Kidney (tissue), 14 donors: Measurements from ENCODE around the gene FBXO7. TPM values are rescaled to one million over a fixed set of nuclear protein-coding genes. Genes with fewer than 3 reads are reported as not detected.

Experiments used
- DNase-seq, 5 donors: peaks; one replicate each; pipeline ENCODE4 v3.0.0-alpha.2; 2013 to 2020
- FAIRE-seq: peaks from 2 replicates; lab custom pipeline; 2012; peaks lifted over from hg19 to GRCh38; lab: Jason Lieb, UNC
- H3K27ac ChIP-seq, 2 donors: one replicate each; pipeline ENCODE4 v1.7.0; 2013; ENCODE audit warnings: low read depth in 2 of 2, low read length in 2 of 2, inconsistent platforms in 1 of 2
- H3K27me3 ChIP-seq: one replicate; pipeline ENCODE4 v1.7.1; 2013; ENCODE audit warnings: low read length, inconsistent platforms; ENCODE audit not compliant: control insufficient read depth, insufficient read depth
- H3K36me3 ChIP-seq, 3 donors: one replicate each; pipeline versions ENCODE4 v1.7.0 to v1.7.1; 2013; ENCODE audit warnings: low read length in 3 of 3, control low read depth in 1 of 3, inconsistent platforms in 1 of 3; ENCODE audit not compliant: insufficient read depth in 3 of 3, control insufficient read depth in 2 of 3
- H3K4me1 ChIP-seq, 3 donors: one replicate each; pipeline versions ENCODE4 v1.7.0 to v1.7.1; 2013; ENCODE audit warnings: low read length in 3 of 3, inconsistent platforms in 1 of 3, low read depth in 1 of 3; ENCODE audit not compliant: control insufficient read depth in 2 of 3, insufficient read depth in 2 of 3
- H3K4me3 ChIP-seq, 3 donors: one replicate each; pipeline versions ENCODE4 v1.7.0 to v1.8.1; 2013; ENCODE audit warnings: low read length in 3 of 3, control low read depth in 1 of 3, inconsistent platforms in 1 of 3
- H3K9ac ChIP-seq, 3 donors: one replicate each; pipeline versions ENCODE4 v1.7.0 to v1.7.1; 2013; ENCODE audit warnings: low read length in 3 of 3, control low read depth in 1 of 3, inconsistent platforms in 1 of 3
- H3K9me3 ChIP-seq, 3 donors: one replicate each; pipeline versions ENCODE4 v1.7.0 to v1.7.1; 2013; ENCODE audit warnings: low read length in 3 of 3, control low read depth in 1 of 3, inconsistent platforms in 1 of 3; ENCODE audit not compliant: control insufficient read depth in 2 of 3, insufficient read depth in 1 of 3
- intact Hi-C: fragments of 100-400 bp; cut with DNase I; formaldehyde crosslinking; loops from one replicate; pipeline ENCODE4 v1.11.1; 2022
- polyA plus RNA-seq: library from polyadenylated mRNA; stranded (reverse); fragments of 350-450 nt; fragmentation: Illumina TruSeq; extraction: RNeasy Lipid Tissue Mini Kit (QIAGEN cat#74804); gene quantifications from one replicate; pipeline ENCODE4 v1.2.3, GENCODE V29; 2014; ENCODE audit warnings: low read depth, low replicate concordance; ENCODE audit not compliant: insufficient read depth
- total RNA-seq: library from RNA; stranded (reverse); fragmentation: NEBNext Ultra II Directional; extraction: Animal tissue kit (Norgen Biotek cat#: 25700); gene quantifications from one replicate; pipeline ENCODE4 v1.2.1, GENCODE V29; 2021
- TF ChIP-seq, protein P1 (sequence below): IDR thresholded peaks from 3 replicates; pipeline ENCODE4 v1.5.1; 2012; ENCODE audit warnings: mild to moderate bottlenecking, moderate library complexity, borderline replicate concordance; ENCODE audit not compliant: insufficient read depth; ENCODE audit errors: extremely low read depth
- donor health status: control.
- donor health status: control.
- donor health status: control.
- donor health status: control.
- donor health status: control.
- donor health status: DM: yes; HTN: yes; CAD: no.
- donor health status: Normal renal cell carcinoma (clear cell type).

Gene FBXO7
- total and polyA plus RNA-seq, 2 donors from 2014 or later, result 91.0 to 131 TPM

DNA sequence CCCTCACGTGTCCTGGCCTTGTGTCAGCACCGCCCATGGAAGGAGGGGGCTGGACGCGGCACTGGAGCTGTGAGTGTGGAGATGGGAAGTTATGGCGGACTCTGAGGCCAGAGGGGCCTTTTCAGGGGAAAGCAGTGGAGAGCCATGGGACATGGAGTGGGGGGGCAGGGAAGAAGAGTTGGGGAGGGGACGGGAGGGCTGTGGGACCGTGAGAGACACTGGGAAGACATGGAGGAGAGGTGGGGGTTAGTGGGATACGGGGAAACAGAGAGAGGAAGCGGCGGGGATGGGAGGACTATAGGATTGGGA is 58.2 kb downstream of the FBXO7 start:
- Histone ChIP-seq H3K4me1 (peaks cover 0 to 36% (median 23%) of the 10 kb centered on the region in 3 donors), H3K36me3 (no peaks in the 10 kb centered on the region), H3K27ac (peak overlapping the region; percentile 72 to 89), H3K27me3 (no peaks in the 10 kb centered on the region), H3K9me3 (no peaks in the 10 kb centered on the region), H3K4me3 (no peak overlapping the region), H3K9ac (peak overlapping the region in 1 of 3 donors; percentile 44)
- FAIRE-seq (no peak), DNase-seq (peak in 3 of 5 donors; percentile 68 to 91 (median 82))
- intact Hi-C loops, result no loop called here
- TF ChIP-seq, protein P1, sequence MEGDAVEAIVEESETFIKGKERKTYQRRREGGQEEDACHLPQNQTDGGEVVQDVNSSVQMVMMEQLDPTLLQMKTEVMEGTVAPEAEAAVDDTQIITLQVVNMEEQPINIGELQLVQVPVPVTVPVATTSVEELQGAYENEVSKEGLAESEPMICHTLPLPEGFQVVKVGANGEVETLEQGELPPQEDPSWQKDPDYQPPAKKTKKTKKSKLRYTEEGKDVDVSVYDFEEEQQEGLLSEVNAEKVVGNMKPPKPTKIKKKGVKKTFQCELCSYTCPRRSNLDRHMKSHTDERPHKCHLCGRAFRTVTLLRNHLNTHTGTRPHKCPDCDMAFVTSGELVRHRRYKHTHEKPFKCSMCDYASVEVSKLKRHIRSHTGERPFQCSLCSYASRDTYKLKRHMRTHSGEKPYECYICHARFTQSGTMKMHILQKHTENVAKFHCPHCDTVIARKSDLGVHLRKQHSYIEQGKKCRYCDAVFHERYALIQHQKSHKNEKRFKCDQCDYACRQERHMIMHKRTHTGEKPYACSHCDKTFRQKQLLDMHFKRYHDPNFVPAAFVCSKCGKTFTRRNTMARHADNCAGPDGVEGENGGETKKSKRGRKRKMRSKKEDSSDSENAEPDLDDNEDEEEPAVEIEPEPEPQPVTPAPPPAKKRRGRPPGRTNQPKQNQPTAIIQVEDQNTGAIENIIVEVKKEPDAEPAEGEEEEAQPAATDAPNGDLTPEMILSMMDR, result no peak

DNA sequence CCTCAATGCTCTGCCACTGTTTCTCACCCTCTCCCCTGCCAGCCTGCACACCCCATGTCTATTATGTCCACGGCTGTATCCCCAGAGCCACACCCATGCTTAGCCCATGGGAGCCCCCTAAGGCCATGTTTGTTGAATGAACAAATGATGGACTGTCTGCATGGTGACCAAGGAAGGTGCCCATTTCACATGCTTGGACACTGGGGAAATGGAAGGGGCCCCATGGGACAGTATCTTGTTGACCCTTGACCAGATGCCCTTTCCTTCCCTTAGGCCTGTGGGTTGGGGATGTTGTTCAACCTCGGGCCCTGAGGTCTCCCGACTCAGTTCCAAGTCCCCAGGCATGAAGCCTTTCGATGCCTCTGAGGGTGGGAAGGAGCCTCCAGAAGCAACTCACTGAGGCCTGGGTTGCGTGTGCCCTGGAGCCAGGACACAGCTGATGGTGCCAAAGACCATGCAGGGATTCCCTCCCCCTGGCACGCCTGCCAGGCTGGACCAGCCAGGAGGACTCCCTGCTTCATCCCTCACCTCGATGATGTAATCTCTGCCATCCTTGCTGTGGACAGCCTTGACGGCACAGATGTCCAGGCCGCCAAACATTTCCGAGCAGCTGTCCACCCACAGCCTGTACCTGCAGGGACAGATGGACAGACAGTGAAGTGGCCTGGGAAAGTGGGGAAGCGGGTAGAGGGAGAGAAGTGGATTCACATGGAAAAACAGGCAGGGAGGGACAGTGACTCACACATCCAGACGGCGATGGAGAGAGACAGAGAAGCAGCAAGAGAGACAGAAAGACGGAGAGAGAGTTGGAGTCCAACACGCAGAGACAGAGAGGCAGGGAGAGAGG is 58.9 kb downstream of the FBXO7 start:
- H3K27ac ChIP-seq, result peak overlapping the region; percentile 66 to 89
- no peak overlapping the region for H3K4me3 ChIP-seq

DNA sequence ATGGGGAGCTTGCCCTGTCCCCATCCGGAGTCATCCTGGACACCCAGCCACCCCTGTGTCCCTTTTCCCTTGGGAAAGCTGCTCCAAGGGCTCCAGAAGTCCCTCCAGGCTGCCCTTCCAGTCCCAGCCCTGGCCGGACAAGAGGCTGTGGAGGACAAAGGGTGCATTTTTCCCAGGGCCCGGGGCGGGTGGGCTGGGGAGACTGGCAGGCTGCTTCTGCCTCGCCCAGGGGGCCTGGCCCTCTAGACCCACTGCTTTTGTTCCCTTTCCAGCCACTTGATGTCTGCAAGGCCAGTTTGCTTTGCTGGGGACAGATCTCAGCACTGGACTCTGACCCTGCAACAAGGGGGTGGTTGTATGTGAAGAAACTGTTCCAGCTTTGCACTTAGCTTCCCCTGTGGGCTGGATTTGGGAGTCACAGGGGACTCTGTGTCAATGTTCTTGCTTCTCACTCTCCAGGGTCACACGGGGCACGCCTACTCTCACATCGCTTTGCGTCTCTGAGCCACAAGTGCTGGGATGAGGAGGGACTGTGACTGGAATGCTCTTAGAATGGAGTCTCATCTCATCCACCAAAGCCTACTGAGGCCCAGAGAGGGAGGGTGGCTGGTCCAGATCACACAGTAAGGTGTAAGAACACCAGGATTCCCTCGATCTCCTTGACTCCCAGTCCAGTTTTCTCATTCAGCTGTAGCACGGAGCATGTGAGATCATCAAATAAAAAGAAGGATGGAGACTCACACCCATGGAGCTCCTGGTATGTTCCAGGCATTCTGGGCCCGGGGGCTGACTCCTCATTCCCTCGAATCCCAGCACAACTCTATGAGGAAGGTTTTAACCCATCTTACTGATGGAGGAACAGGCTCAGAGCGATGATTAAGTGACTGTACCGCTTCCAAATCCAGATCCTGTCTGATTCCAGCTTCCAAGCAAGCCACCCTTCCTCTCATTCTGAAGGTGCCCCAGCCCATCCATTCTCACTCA is 59.9 kb downstream of the FBXO7 start:
- Histone ChIP-seq H3K4me1 (peaks cover 0 to 33% (median 20%) of the 10 kb centered on the region in 3 donors), H3K36me3 (no peaks in the 10 kb centered on the region), H3K4me3 (no peak overlapping the region), H3K27ac (peak overlapping the region; percentile 66 to 89), H3K27me3 (no peaks in the 10 kb centered on the region), H3K9ac (no peak overlapping the region), H3K9me3 (no peaks in the 10 kb centered on the region)
- DNase-seq (peak in 2 of 5 donors; percentile 19 to 93), FAIRE-seq (no peak)
- TF ChIP-seq, protein P1, result no peak
- intact Hi-C loops, result no loop called here

More for the DNA sequence above, 58.9 kb downstream of the FBXO7 start:
- intact Hi-C loops, result no loop called here
- Histone ChIP-seq H3K9ac (peak overlapping the region in 1 of 3 donors; percentile 44), H3K27me3 (no peaks in the 10 kb centered on the region), H3K4me1 (peaks cover 0 to 36% (median 23%) of the 10 kb centered on the region in 3 donors), H3K9me3 (no peaks in the 10 kb centered on the region), H3K36me3 (no peaks in the 10 kb centered on the region)
- no peak for FAIRE-seq
- TF ChIP-seq, protein P1, result no peak
- no peak for DNase-seq
